LHCN-M2 (cell line): ENCODE measurements around the gene ARHGAP28. TPM values are rescaled to one million over a fixed set of nuclear protein-coding genes. Genes with fewer than 3 reads are reported as not detected.
A peak's percentile ranks its signal among the peaks of the same experiment; 100 is the strongest.
"Not testable (repeated sequence)": the region's sequence is repeated elsewhere in the genome, so short reads cannot be mapped to it uniquely, and the experiment has no call there.

Experiments used
- DNase-seq: peaks from one replicate; pipeline ENCODE4 v3.0.0-alpha.2; 2012; ENCODE audit warnings: low read depth
- total RNA-seq: library from RNA; depleted of rRNA; stranded (reverse); fragments of >200 nt; gene quantifications from 2 replicates; pipeline ENCODE4 v1.2.3, GENCODE V29; 2014

The ARHGAP28 gene
- total RNA-seq, 1 experiment from 2014 or later: 15.5 TPM

GRCh38 chr18:6814882-6815425 lies 85.4 kb downstream of the ARHGAP28 start:
- no peak for DNase-seq

GRCh38 chr18:6816154-6816553 lies 86.6 kb downstream of the ARHGAP28 start:
- DNase-seq: no peak

DNA sequence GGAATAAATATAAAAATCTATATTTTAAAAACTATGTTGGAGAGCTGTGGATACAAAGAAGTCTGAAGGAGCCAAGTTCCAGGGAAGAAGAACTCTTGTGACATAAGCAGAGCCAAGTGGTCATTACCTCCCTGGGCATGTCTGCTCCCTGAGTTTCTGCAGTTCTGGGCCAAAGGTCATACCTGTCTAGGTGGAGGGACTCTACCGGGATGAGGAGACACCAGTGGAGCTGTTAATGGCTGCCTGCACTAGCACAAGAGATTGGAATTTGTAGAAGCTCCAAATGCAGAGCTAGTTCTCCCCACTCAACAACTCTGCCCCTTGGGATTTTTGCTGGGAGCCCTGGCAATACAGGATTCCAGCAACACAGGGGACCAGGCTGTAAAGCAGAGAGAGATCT lies 89.8 kb downstream of the ARHGAP28 start:
- no peak for DNase-seq

GRCh38 chr18:6820314-6820713 lies 90.8 kb downstream of the ARHGAP28 start:
- no peak for DNase-seq

GRCh38 chr18:6821356-6821755 lies 91.8 kb downstream of the ARHGAP28 start:
- DNase-seq: no peak

DNA sequence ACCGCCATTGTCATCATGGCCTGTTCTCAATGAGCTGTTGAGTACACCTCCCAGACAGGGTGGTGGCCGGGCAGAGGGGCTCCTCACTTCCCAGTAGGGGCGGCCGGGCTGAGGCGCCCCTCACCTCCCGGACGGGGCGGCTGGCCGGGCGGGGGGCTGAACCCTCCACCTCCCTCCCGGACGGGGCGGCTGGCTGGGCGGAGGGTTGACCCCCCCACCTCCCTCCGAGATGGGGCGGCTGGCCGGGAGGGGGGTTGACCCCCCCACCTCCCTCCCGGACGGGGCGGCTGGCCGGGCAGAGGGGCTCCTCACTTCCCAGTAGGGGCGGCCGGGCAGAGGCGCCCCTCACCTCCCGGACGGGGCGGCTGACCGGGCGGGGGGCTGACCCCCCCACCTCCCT lies 97.6 kb downstream of the ARHGAP28 start:
- not testable (repeated sequence) for DNase-seq

DNA sequence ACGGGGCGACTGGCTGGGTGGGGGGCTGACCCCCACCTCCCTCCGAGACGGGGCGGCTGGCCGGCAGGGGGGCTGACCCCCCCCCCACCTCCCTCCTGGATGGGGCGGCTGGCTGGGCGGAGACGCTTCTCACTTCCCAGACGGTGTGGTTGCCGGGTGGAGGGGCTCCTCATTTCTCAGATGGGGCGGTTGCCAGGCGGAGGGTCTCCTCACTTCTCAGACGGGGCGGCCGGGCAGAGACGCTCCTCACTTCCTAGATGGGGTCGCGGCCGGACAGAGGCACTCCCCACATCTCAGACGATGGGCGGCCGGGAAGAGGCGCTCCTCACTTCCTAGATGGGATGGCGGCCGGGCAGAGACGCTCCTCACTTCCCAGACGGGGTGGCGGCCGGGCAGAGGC lies 98.0 kb downstream of the ARHGAP28 start:
- DNase-seq: not testable (repeated sequence)

- peak; percentile 20 for DNase-seq
Observed at GRCh38 chr18:6830916-6831315, 101.4 kb downstream of the ARHGAP28 start.

DNA sequence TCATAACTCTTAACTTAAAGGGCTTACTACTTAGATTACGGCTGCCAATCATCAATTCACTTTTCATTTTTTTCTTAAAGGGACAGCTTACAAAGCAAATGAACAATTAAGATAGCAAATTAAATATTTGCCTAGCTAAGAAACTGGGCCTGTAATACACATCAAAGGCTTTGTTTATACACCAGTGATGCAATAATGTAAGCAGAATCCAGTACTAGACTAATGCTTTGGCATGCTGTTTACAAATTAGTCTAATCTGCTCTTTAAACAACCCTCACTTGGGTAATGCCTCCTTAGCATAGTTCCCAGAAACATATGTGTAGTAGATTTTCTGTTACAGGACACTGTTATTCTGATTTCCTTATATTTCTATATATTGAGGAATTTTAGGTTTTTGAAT lies 105.8 kb downstream of the ARHGAP28 start:
- DNase-seq: no peak

GRCh38 chr18:6836331-6836730 lies 106.8 kb downstream of the ARHGAP28 start:
- DNase-seq: no peak

- DNase-seq: no peak
Observed at GRCh38 chr18:6837904-6838303, 108.4 kb downstream of the ARHGAP28 start.

DNA sequence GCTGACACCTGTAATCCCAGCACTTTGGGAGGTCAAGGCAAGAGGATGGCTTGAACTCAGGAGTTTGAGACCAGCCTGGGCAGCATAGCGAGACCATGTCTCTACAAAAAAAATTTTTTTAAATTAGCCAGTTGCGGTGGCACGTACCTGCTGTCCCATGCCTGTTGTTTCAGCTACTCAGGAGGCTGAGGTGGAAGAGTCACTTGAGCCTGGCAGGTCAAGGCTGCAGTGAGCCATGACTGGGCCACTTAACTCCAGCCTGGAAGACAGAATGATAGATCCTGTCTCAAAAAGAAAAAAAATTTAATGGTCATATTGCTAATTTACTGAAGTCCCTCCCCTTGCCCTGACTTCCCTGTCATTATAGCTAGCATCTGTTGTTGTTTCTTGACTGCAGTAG lies 112.6 kb downstream of the ARHGAP28 start:
- DNase-seq: no peak

GRCh38 chr18:6843308-6843707 lies 113.8 kb downstream of the ARHGAP28 start:
- DNase-seq: no peak

- DNase-seq: not testable (repeated sequence)
Observed at GRCh38 chr18:6845521-6845920, 116.0 kb downstream of the ARHGAP28 start.

- DNase-seq: no peak
Observed at GRCh38 chr18:6850396-6850795, 120.9 kb downstream of the ARHGAP28 start.

- DNase-seq: no peak
Observed at GRCh38 chr18:6851480-6851879, 122.0 kb downstream of the ARHGAP28 start.

GRCh38 chr18:6854811-6855210 lies 125.3 kb downstream of the ARHGAP28 start:
- DNase-seq: no peak

DNA sequence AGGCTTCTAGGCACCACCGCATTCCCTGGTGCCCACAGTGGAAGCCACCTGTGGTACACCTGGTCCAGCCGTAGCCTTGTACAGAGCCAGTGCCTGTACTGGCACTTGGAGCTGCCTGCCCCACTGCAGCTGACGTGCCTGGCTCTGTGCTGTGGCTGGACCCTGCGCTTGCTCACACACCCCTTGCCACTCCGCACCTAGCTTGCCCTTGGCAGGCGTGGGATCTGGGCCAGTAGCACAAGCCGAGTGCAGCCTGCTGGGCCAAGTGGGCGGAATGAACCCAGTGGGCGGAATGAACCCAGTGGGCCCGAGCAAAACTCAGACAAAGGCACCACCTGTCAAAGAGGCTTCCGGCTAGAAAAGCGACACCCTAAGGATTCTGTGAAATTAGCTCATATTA lies 126.3 kb downstream of the ARHGAP28 start:
- no peak for DNase-seq

- no peak for DNase-seq
Observed at GRCh38 chr18:6857300-6857699, 127.8 kb downstream of the ARHGAP28 start.

GRCh38 chr18:6859676-6860422 lies 130.3 kb downstream of the ARHGAP28 start:
- DNase-seq: no peak

GRCh38 chr18:6860804-6861448 lies 131.4 kb downstream of the ARHGAP28 start:
- no peak for DNase-seq

DNA sequence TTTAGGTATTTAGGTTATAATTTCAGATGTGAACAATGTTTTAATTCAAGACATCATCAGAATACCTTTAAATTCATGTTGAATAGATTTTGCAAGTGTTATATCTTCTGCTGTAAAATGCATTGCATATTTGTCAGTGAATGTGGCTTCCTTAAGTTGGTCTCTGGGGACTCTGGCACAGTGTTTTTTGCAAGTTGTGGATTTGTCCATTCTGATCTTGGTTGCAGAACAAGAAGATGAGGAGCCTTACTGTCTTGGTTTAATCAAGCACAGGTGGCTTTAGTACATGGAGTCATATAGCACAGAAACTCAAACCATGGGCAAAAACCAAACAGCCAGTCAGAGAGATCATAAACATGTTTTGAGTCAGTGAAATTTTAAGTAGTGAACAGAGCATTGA lies 135.7 kb downstream of the ARHGAP28 start:
- DNase-seq: no peak

- no peak for DNase-seq
Observed at GRCh38 chr18:6866552-6867085, 137.1 kb downstream of the ARHGAP28 start.
